Raji (cell line): ENCODE data around the gene GTF3C4.

Experiments used
- POLR2A ChIP-seq: IDR thresholded peaks from 2 replicates; pipeline ENCODE4 v1.6.1; 2011; ENCODE audit warnings: low read depth, low read length, control low read depth; ENCODE audit not compliant: insufficient read depth

The GTF3C4 gene

GRCh38 chr9:132638240-132638639, 32.0 kb upstream of the GTF3C4 start:
- TF ChIP-seq POLR2A = no peak

- TF ChIP-seq POLR2A = no peak
These were observed 30.9 kb upstream of the GTF3C4 start for GRCh38 chr9:132639322-132639721.

- no peak for TF ChIP-seq POLR2A
These were observed 29.0 kb upstream of the GTF3C4 start for GRCh38 chr9:132641216-132641615.

GRCh38 chr9:132644251-132644650, 26.0 kb upstream of the GTF3C4 start:
- TF ChIP-seq POLR2A = no peak

GRCh38 chr9:132645306-132645705, 25.0 kb upstream of the GTF3C4 start:
- TF ChIP-seq POLR2A = no peak

- no peak for TF ChIP-seq POLR2A
These were observed 24.6 kb upstream of the GTF3C4 start for GRCh38 chr9:132645711-132646110.

- no peak for TF ChIP-seq POLR2A
These were observed 23.5 kb upstream of the GTF3C4 start for GRCh38 chr9:132646726-132647125.

- no peak for TF ChIP-seq POLR2A
These were observed 22.9 kb upstream of the GTF3C4 start for GRCh38 chr9:132647355-132647754.

GRCh38 chr9:132647806-132648205, 22.5 kb upstream of the GTF3C4 start:
- no peak for TF ChIP-seq POLR2A

- no peak for TF ChIP-seq POLR2A
These were observed 22.0 kb upstream of the GTF3C4 start for GRCh38 chr9:132648283-132648682.

GRCh38 chr9:132648685-132649084, 21.6 kb upstream of the GTF3C4 start:
- no peak for TF ChIP-seq POLR2A

- TF ChIP-seq POLR2A = no peak
These were observed 19.0 kb upstream of the GTF3C4 start for GRCh38 chr9:132651259-132651658.

GRCh38 chr9:132656299-132656698, 14.0 kb upstream of the GTF3C4 start:
- no peak for TF ChIP-seq POLR2A

GRCh38 chr9:132662152-132662945, 7.9 kb upstream of the GTF3C4 start:
- no peak for TF ChIP-seq POLR2A

- TF ChIP-seq POLR2A = no peak
These were observed 7.1 kb upstream of the GTF3C4 start for GRCh38 chr9:132663117-132663516.

- no peak for TF ChIP-seq POLR2A
These were observed 6.4 kb upstream of the GTF3C4 start for GRCh38 chr9:132663851-132664250.

- no peak for TF ChIP-seq POLR2A
These were observed 956 bp upstream of the GTF3C4 start for GRCh38 chr9:132669319-132669697.
